Measurements from ENCODE around the gene SPACA6.
"Not testable (repeated sequence)": the region's sequence is repeated elsewhere in the genome, so short reads cannot be mapped to it uniquely, and the experiment has no call there.

Gene SPACA6

GRCh38 chr19:51693260-51693659 is at the start of gene SPACA6:
TSS of gene SPACA6 (plus strand) at chr19:51693330. CDS start at chr19:51693527, 197 bp downstream.
- Histone ChIP-seq H3K27me3 (peaks cover 84% of the 10 kb centered on the region), H3K9me3 (no peaks in the 10 kb centered on the region), H3K36me3 (no peaks in the 10 kb centered on the region), H3K4me1 (ENCODE audit: control insufficient read depth in 1 of 2, insufficient read depth in 1 of 2, low read depth in 1 of 2, low read length in 1 of 2) (peaks cover 15 to 31% of the 10 kb centered on the region in 2 experiments), H3K4me3 (ENCODE audit: low read depth in 1 of 2, low read length in 1 of 2) (no peak within 1 kb of the TSS), H3K27ac (peak within 1 kb of the TSS; percentile 70)
- no peak for TF ChIP-seq CTCF (IDR thresholded peaks at IDR 0.05)

- no peaks in the 10 kb centered on the region for H3K27me3 ChIP-seq
- H3K4me3 ChIP-seq (ENCODE audit: low read depth in 1 of 2, low read length in 1 of 2) = peak overlapping the region; percentile 55 to 78
- TF ChIP-seq CTCF (IDR thresholded peaks at IDR 0.05) = no peak
- H3K36me3 ChIP-seq = peaks cover 43% of the 10 kb centered on the region
- peak overlapping the region; percentile 84 for H3K27ac ChIP-seq
- peaks cover 28 to 83% of the 10 kb centered on the region in 2 experiments for H3K4me1 ChIP-seq (ENCODE audit: control insufficient read depth in 1 of 2, insufficient read depth in 1 of 2, low read depth in 1 of 2, low read length in 1 of 2)
- no peaks in the 10 kb centered on the region for H3K9me3 ChIP-seq
Measured at GRCh38 chr19:51644636-51645271, 48.4 kb upstream of the SPACA6 start.

- H3K4me3 ChIP-seq (ENCODE audit: low read depth in 1 of 2, low read length in 1 of 2) = peak within 1 kb of the TSS; percentile 57 to 78
- peaks cover 48 to 85% of the 10 kb centered on the region in 2 experiments for H3K4me1 ChIP-seq (ENCODE audit: control insufficient read depth in 1 of 2, insufficient read depth in 1 of 2, low read depth in 1 of 2, low read length in 1 of 2)
- peak within 1 kb of the TSS; percentile 90 for H3K27ac ChIP-seq
- H3K27me3 ChIP-seq, H3K9me3 ChIP-seq: not testable (repeated sequence)
- H3K36me3 ChIP-seq = peaks cover 30% of the 10 kb centered on the region
Measured at GRCh38 chr19:51646730-51647129, 46.4 kb upstream of the SPACA6 start, which contains the start of gene SIGLEC14. TSS of gene SIGLEC14 (minus strand) at chr19:51646825. CDS start at chr19:51646759, 66 bp downstream.

- Histone ChIP-seq H3K36me3 (peaks cover 24% of the 10 kb centered on the region), H3K9me3 (no peaks in the 10 kb centered on the region), H3K27me3 (no peaks in the 10 kb centered on the region), H3K4me1 (ENCODE audit: control insufficient read depth in 1 of 2, insufficient read depth in 1 of 2, low read depth in 1 of 2, low read length in 1 of 2) (peaks cover 54 to 85% of the 10 kb centered on the region in 2 experiments), H3K4me3 (ENCODE audit: low read depth in 1 of 2, low read length in 1 of 2) (peak overlapping the region; percentile 56 to 57), H3K27ac (peak overlapping the region; percentile 90)
- TF ChIP-seq CTCF (IDR thresholded peaks at IDR 0.05) = no peak
Measured at GRCh38 chr19:51647318-51647717, 45.8 kb upstream of the SPACA6 start.

GRCh38 chr19:51651216-51651846 is 41.8 kb upstream of the SPACA6 start:
- TF ChIP-seq CTCF (IDR thresholded peaks at IDR 0.05) = no peak
- Histone ChIP-seq H3K9me3 (no peaks in the 10 kb centered on the region), H3K4me3 (ENCODE audit: low read depth in 1 of 2, low read length in 1 of 2) (peak overlapping the region; percentile 12 to 37), H3K36me3 (no peaks in the 10 kb centered on the region), H3K4me1 (ENCODE audit: control insufficient read depth in 1 of 2, insufficient read depth in 1 of 2, low read depth in 1 of 2, low read length in 1 of 2) (peaks cover 66 to 81% of the 10 kb centered on the region in 2 experiments), H3K27ac (peak overlapping the region; percentile 86), H3K27me3 (no peaks in the 10 kb centered on the region)

GRCh38 chr19:51652266-51652665 is 40.9 kb upstream of the SPACA6 start:
- no peak for TF ChIP-seq CTCF (IDR thresholded peaks at IDR 0.05)
- Histone ChIP-seq H3K9me3 (no peaks in the 10 kb centered on the region), H3K27me3 (no peaks in the 10 kb centered on the region), H3K27ac (peak overlapping the region; percentile 86), H3K4me1 (ENCODE audit: control insufficient read depth in 1 of 2, insufficient read depth in 1 of 2, low read depth in 1 of 2, low read length in 1 of 2) (peaks cover 60 to 83% of the 10 kb centered on the region in 2 experiments), H3K4me3 (ENCODE audit: low read depth in 1 of 2, low read length in 1 of 2) (peak overlapping the region in 1 of 2 experiments; percentile 37), H3K36me3 (no peaks in the 10 kb centered on the region)

Measured in neutrophil (primary cell).